Fibroblast of mammary gland (primary cell): ENCODE measurements around the gene PIGM.
A peak's percentile ranks its signal among the peaks of the same experiment; 100 is the strongest.

Source experiments
- DNase-seq: peaks from one replicate; pipeline ENCODE4 v3.0.0-alpha.2; 2010; ENCODE audit warnings: low read depth
- H3K4me3 ChIP-seq: 2 replicates; pipeline ENCODE4 v1.5.1; 2011; ENCODE audit warnings: low read depth, mild to moderate bottlenecking, low read length, moderate library complexity; ENCODE audit not compliant: control insufficient read depth
- CTCF ChIP-seq: conservative IDR thresholded peaks from 2 replicates; pipeline ENCODE4 v1.5.1; 2011; ENCODE audit warnings: low read depth, low read length, inconsistent platforms; ENCODE audit not compliant: control insufficient read depth, insufficient read depth

Gene PIGM

GRCh38 chr1:160049101-160049500 is 17.3 kb upstream of the PIGM start:
- DNase-seq: no peak
- H3K4me3 ChIP-seq: no peak overlapping the region
- no peak for TF ChIP-seq CTCF

- H3K4me3 ChIP-seq: no peak overlapping the region
- DNase-seq: no peak
- TF ChIP-seq CTCF: no peak
Measured at GRCh38 chr1:160048335-160048734, 16.5 kb upstream of the PIGM start.

GRCh38 chr1:160047111-160047991 is 15.6 kb upstream of the PIGM start:
- no peak for TF ChIP-seq CTCF
- H3K4me3 ChIP-seq: no peak overlapping the region
- no peak for DNase-seq

GRCh38 chr1:160046494-160047110 is 14.8 kb upstream of the PIGM start:
- TF ChIP-seq CTCF: peak; percentile 61
- DNase-seq: peak; percentile 51
- H3K4me3 ChIP-seq: no peak overlapping the region

GRCh38 chr1:160045653-160046052 is 13.9 kb upstream of the PIGM start:
- TF ChIP-seq CTCF: no peak
- H3K4me3 ChIP-seq: no peak overlapping the region
- no peak for DNase-seq

- no peak overlapping the region for H3K4me3 ChIP-seq
- DNase-seq: no peak
- no peak for TF ChIP-seq CTCF
Measured at GRCh38 chr1:160043543-160043942, 11.8 kb upstream of the PIGM start.
